Liver (tissue), 9 donors: Measurements from ENCODE around the gene MIOX. TPM values are rescaled to one million over a fixed set of nuclear protein-coding genes. Genes with fewer than 3 reads are reported as not detected.

Source experiments
- DNase-seq: peaks from one replicate; pipeline ENCODE4 v3.0.0-alpha.2; 2017; ENCODE audit warnings: low spot score
- H3K27ac ChIP-seq, 2 donors: one replicate each; pipeline ENCODE4 v1.7.0; 2013; ENCODE audit warnings: inconsistent platforms in 2 of 2, low read length in 2 of 2, control low read depth in 1 of 2, low read depth in 1 of 2, mild to moderate bottlenecking in 1 of 2
- H3K27me3 ChIP-seq, 4 donors: one replicate each; pipeline versions ENCODE4 v1.6.1 to v1.7.0; 2013; ENCODE audit warnings: low read length in 3 of 4, inconsistent platforms in 1 of 4, mild to moderate bottlenecking in 1 of 4, moderate library complexity in 1 of 4; ENCODE audit not compliant: control insufficient read depth in 4 of 4, insufficient read depth in 4 of 4
- H3K36me3 ChIP-seq, 4 donors: one replicate each; pipeline versions ENCODE4 v1.6.1 to v1.7.0; 2013; ENCODE audit warnings: low read length in 3 of 4, mild to moderate bottlenecking in 3 of 4, low read depth in 1 of 4, moderate library complexity in 1 of 4; ENCODE audit not compliant: control insufficient read depth in 4 of 4, insufficient read depth in 3 of 4
- H3K4me1 ChIP-seq, 4 donors: one replicate each; pipeline versions ENCODE4 v1.6.1 to v1.7.0; 2013; ENCODE audit warnings: low read length in 3 of 4, mild to moderate bottlenecking in 3 of 4, moderate library complexity in 1 of 4; ENCODE audit not compliant: control insufficient read depth in 4 of 4, insufficient read depth in 4 of 4
- H3K4me3 ChIP-seq, 3 donors: one replicate each; pipeline versions ENCODE4 v1.6.1 to v1.7.0; 2013; ENCODE audit warnings: low read length in 3 of 3, control low read depth in 1 of 3, low read depth in 1 of 3, mild to moderate bottlenecking in 1 of 3
- H3K9ac ChIP-seq, 2 donors: one replicate each; pipeline ENCODE4 v1.7.0; 2013; ENCODE audit warnings: low read length in 2 of 2, mild to moderate bottlenecking in 2 of 2, moderate library complexity in 2 of 2, control low read depth in 1 of 2, low read depth in 1 of 2
- H3K9me3 ChIP-seq, 4 donors: one replicate each; pipeline versions ENCODE4 v1.6.1 to v1.7.0; 2013; ENCODE audit warnings: low read length in 3 of 4; ENCODE audit not compliant: control insufficient read depth in 4 of 4
- EGR1 ChIP-seq, 2 donors: IDR thresholded peaks; 2 replicates each; pipeline ENCODE4 v1.6.1; 2016 to 2018; ENCODE audit warnings: antibody characterized with exemption in 2 of 2, low read depth in 2 of 2
- FOXA1 ChIP-seq: IDR thresholded peaks from 2 replicates; pipeline ENCODE4 v1.6.1; 2016; ENCODE audit warnings: antibody characterized with exemption
- FOXA2 ChIP-seq: IDR thresholded peaks from 2 replicates; pipeline ENCODE4 v1.6.1; 2016; ENCODE audit warnings: antibody characterized with exemption
- GABPA ChIP-seq, 2 donors: IDR thresholded peaks in 1 of 2; conservative IDR thresholded peaks in 1 of 2; 2 replicates each; pipeline ENCODE4 v1.6.1; 2016; ENCODE audit warnings: antibody characterized with exemption in 2 of 2, mild to moderate bottlenecking in 1 of 2, moderate library complexity in 1 of 2
- HNF4A ChIP-seq, 2 donors: conservative IDR thresholded peaks; 2 replicates each; pipeline ENCODE4 v1.6.1; 2016; ENCODE audit warnings: antibody characterized with exemption in 2 of 2, mild to moderate bottlenecking in 2 of 2
- JUND ChIP-seq, 2 donors: IDR thresholded peaks; 2 replicates each; pipeline ENCODE4 v1.6.1; 2016; ENCODE audit warnings: antibody characterized with exemption in 2 of 2
- RAD21 ChIP-seq, 2 donors: IDR thresholded peaks; 2 replicates each; pipeline ENCODE4 v1.6.1; 2016; ENCODE audit warnings: antibody characterized with exemption in 2 of 2, mild to moderate bottlenecking in 2 of 2
- RXRA ChIP-seq, 2 donors: IDR thresholded peaks; 2 replicates each; pipeline ENCODE4 v1.6.1; 2017 to 2018; ENCODE audit warnings: antibody characterized with exemption in 2 of 2, mild to moderate bottlenecking in 1 of 2
- SP1 ChIP-seq: IDR thresholded peaks from 2 replicates; pipeline ENCODE4 v1.6.1; 2018; ENCODE audit warnings: antibody characterized with exemption, mild to moderate bottlenecking
- TAF1 ChIP-seq: conservative IDR thresholded peaks from 2 replicates; pipeline ENCODE4 v1.6.1; 2016; ENCODE audit warnings: antibody characterized with exemption, mild to moderate bottlenecking
- YY1 ChIP-seq: IDR thresholded peaks from 2 replicates; pipeline ENCODE4 v1.6.1; 2016; ENCODE audit warnings: antibody characterized with exemption, mild to moderate bottlenecking
- WGBS: extraction: QIAGEN DNeasy Blood & Tissue Kit; methylation state at CpG from one replicate; pipeline ENCODE4 v1.1.7; 2013; 5-methylcytosine and 5-hydroxymethylcytosine counted together
- polyA plus RNA-seq, 2 donors: library from polyadenylated mRNA; stranded (reverse) in 1 of 2; unstranded in 1 of 2; fragments of 200-250 nt in 1 of 2; fragments of >200 nt in 1 of 2; fragmentation: Nextera tagmentation in 1 of 2; extraction: Ambion mirVana in 1 of 2; gene quantifications; one replicate each; pipeline versions ENCODE4 v1.2.1 to v1.2.3, GENCODE V29; 2013 to 2015
- total RNA-seq, 2 donors: library from RNA; depleted of rRNA; stranded (reverse); fragments of >200 nt; gene quantifications; one replicate each; pipeline ENCODE4 v1.2.3, GENCODE V29; 2014
- TF ChIP-seq, protein P1 (sequence below): fragments of 150-350 bp; IDR thresholded peaks from 2 replicates; pipeline ENCODE4 v1.5.1; 2017; ENCODE audit warnings: improper control_type of control experiment, low read depth, low read length; ENCODE audit not compliant: missing input control
- TF ChIP-seq, protein P2 (sequence below): IDR thresholded peaks from 2 replicates; pipeline ENCODE4 v1.6.1; 2016; ENCODE audit warnings: antibody characterized with exemption
- TF ChIP-seq, protein P3 (sequence below): IDR thresholded peaks from 2 replicates; pipeline ENCODE4 v1.6.1; 2016; ENCODE audit warnings: antibody characterized with exemption
- TF ChIP-seq, protein P4 (sequence below): IDR thresholded peaks from 2 replicates; pipeline ENCODE4 v1.6.1; 2016; ENCODE audit warnings: antibody characterized with exemption, mild to moderate bottlenecking
- TF ChIP-seq, protein P5 (sequence below): IDR thresholded peaks from 2 replicates; pipeline ENCODE4 v1.6.1; 2016; ENCODE audit warnings: antibody characterized with exemption
- donor health status: healthy.
- donor health status: healthy.
- donor health status: healthy.
- donor health status: healthy.
- donor health status: healthy.

The MIOX gene
- total and polyA plus RNA-seq, 4 donors: not detected

DNA sequence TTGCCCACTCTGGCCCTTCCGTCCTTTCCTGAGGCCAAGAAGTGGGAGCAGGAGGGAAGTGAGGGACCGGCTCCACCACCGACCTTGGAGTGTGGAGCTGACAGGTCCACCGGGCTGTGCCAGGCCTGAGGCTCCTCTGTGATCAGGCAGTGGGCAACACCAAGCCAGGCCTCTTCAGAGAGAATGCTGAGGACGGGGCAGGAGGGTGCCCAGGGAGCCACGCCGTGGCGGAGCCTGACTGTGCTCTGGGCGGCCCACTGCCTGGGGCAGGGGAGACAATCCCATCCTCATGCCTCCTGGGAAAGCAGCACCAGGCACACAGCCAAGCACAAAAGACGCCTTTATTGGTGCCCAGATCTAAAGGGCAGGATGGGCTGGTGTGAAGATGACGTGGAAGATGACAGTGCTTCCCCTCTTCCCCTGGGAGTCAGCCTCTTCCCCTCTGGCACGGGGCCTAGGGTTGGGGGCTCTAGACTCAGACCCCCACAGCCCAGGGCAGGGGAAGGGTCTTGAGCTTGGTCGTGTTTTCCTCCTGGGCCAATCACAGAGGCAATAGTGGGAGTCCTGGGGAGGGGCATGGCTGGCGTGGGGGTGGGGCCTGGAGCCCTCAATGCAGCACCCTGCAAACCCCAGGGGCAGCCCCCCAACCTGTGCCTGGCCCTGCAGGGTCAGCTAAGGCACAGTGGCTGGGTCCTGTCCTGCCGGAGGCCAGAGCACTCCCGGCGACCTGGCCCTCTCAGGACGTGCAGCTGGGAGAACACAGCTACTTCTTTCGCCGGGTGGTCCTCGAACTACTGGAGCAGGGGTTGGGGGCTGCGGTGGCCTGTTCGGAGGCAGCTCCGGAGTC is 16.2 kb downstream of the MIOX start:
- WGBS: 92% methylated on average over 24 of the region's 24 CpGs

DNA sequence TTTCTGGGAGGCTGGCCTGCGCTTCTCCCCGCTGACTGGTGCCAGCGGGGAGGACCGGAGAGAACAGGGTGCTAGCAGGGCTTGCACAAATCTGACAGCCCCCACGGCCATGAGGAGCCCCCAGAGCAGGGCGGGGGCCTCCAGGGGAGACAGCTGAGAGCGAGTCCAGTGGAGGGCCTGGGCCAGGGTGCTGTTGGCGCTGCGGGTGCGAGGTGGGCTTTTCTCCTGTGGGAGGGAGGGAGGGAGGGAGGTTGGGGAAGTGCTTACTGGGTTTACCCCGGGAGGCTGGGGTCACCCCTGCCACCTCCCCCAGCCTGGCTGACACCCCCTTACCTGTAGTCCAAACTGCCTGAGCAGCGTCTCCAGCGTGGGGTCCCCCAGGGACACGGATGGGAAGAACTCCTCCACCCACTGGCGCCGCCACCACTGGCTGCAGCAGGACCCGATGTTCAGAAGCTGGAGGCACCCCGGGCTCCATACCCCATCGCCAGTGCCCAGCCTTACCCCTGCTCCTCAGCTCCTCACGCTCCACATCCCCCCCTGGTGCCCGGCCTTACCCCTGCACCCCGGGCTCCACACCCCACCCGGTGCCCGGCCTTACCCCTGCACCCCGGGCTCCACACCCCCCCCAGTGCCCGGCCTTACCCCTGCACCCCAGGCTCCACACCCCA is 17.0 kb downstream of the MIOX start:
- Histone ChIP-seq H3K27ac (no peak overlapping the region), H3K9ac (no peak overlapping the region), H3K36me3 (peaks cover 0 to 21% (median 7%) of the 10 kb centered on the region in 4 donors), H3K9me3 (no peaks in the 10 kb centered on the region), H3K27me3 (no peaks in the 10 kb centered on the region), H3K4me1 (peaks cover 4 to 19% (median 17%) of the 10 kb centered on the region in 4 donors), H3K4me3 (no peak overlapping the region)
- 95% methylated on average over 26 of the region's 26 CpGs for WGBS
- no peak for TF ChIP-seq HNF4A (conservative IDR thresholded peaks at IDR 0.05)
- TF ChIP-seq, protein P1, sequence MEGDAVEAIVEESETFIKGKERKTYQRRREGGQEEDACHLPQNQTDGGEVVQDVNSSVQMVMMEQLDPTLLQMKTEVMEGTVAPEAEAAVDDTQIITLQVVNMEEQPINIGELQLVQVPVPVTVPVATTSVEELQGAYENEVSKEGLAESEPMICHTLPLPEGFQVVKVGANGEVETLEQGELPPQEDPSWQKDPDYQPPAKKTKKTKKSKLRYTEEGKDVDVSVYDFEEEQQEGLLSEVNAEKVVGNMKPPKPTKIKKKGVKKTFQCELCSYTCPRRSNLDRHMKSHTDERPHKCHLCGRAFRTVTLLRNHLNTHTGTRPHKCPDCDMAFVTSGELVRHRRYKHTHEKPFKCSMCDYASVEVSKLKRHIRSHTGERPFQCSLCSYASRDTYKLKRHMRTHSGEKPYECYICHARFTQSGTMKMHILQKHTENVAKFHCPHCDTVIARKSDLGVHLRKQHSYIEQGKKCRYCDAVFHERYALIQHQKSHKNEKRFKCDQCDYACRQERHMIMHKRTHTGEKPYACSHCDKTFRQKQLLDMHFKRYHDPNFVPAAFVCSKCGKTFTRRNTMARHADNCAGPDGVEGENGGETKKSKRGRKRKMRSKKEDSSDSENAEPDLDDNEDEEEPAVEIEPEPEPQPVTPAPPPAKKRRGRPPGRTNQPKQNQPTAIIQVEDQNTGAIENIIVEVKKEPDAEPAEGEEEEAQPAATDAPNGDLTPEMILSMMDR: no peak
- TF ChIP-seq, protein P2, sequence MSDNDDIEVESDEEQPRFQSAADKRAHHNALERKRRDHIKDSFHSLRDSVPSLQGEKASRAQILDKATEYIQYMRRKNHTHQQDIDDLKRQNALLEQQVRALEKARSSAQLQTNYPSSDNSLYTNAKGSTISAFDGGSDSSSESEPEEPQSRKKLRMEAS: no peak
- TF ChIP-seq, protein P3, sequence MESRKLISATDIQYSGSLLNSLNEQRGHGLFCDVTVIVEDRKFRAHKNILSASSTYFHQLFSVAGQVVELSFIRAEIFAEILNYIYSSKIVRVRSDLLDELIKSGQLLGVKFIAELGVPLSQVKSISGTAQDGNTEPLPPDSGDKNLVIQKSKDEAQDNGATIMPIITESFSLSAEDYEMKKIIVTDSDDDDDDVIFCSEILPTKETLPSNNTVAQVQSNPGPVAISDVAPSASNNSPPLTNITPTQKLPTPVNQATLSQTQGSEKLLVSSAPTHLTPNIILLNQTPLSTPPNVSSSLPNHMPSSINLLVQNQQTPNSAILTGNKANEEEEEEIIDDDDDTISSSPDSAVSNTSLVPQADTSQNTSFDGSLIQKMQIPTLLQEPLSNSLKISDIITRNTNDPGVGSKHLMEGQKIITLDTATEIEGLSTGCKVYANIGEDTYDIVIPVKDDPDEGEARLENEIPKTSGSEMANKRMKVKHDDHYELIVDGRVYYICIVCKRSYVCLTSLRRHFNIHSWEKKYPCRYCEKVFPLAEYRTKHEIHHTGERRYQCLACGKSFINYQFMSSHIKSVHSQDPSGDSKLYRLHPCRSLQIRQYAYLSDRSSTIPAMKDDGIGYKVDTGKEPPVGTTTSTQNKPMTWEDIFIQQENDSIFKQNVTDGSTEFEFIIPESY: no peak
- no peak for TF ChIP-seq RAD21 (IDR thresholded peaks at IDR 0.05)
- TF ChIP-seq FOXA1: no peak
- TF ChIP-seq TAF1: no peak
- no peak for TF ChIP-seq JUND (IDR thresholded peaks at IDR 0.05)
- TF ChIP-seq FOXA2: no peak
- no peak for TF ChIP-seq GABPA (IDR thresholded peaks at IDR 0.05 in 1 of 2, conservative IDR thresholded peaks at IDR 0.05 in 1 of 2)
- TF ChIP-seq YY1: no peak
- no peak for TF ChIP-seq EGR1 (IDR thresholded peaks at IDR 0.05; ENCODE audit: low read depth in 2 of 2)
- DNase-seq: no peak

More for the DNA sequence above, 16.2 kb downstream of the MIOX start:
- no peak overlapping the region for H3K27ac ChIP-seq
- no peaks in the 10 kb centered on the region for H3K27me3 ChIP-seq
- H3K9ac ChIP-seq: no peak overlapping the region
- peaks cover 0 to 21% (median 7%) of the 10 kb centered on the region in 4 donors for H3K36me3 ChIP-seq
- H3K4me3 ChIP-seq: no peak overlapping the region
- TF ChIP-seq FOXA1 (no peak), EGR1 (IDR thresholded peaks at IDR 0.05; ENCODE audit: low read depth in 2 of 2) (no peak), RAD21 (IDR thresholded peaks at IDR 0.05) (no peak), SP1 (no peak), JUND (IDR thresholded peaks at IDR 0.05) (no peak), TAF1 (no peak), GABPA (IDR thresholded peaks at IDR 0.05 in 1 of 2, conservative IDR thresholded peaks at IDR 0.05 in 1 of 2) (no peak), RXRA (IDR thresholded peaks at IDR 0.05) (no peak)
- TF ChIP-seq, protein P4, sequence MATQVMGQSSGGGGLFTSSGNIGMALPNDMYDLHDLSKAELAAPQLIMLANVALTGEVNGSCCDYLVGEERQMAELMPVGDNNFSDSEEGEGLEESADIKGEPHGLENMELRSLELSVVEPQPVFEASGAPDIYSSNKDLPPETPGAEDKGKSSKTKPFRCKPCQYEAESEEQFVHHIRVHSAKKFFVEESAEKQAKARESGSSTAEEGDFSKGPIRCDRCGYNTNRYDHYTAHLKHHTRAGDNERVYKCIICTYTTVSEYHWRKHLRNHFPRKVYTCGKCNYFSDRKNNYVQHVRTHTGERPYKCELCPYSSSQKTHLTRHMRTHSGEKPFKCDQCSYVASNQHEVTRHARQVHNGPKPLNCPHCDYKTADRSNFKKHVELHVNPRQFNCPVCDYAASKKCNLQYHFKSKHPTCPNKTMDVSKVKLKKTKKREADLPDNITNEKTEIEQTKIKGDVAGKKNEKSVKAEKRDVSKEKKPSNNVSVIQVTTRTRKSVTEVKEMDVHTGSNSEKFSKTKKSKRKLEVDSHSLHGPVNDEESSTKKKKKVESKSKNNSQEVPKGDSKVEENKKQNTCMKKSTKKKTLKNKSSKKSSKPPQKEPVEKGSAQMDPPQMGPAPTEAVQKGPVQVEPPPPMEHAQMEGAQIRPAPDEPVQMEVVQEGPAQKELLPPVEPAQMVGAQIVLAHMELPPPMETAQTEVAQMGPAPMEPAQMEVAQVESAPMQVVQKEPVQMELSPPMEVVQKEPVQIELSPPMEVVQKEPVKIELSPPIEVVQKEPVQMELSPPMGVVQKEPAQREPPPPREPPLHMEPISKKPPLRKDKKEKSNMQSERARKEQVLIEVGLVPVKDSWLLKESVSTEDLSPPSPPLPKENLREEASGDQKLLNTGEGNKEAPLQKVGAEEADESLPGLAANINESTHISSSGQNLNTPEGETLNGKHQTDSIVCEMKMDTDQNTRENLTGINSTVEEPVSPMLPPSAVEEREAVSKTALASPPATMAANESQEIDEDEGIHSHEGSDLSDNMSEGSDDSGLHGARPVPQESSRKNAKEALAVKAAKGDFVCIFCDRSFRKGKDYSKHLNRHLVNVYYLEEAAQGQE: no peak
- TF ChIP-seq, protein P5, sequence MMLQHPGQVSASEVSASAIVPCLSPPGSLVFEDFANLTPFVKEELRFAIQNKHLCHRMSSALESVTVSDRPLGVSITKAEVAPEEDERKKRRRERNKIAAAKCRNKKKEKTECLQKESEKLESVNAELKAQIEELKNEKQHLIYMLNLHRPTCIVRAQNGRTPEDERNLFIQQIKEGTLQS: no peak
- no peaks in the 10 kb centered on the region for H3K9me3 ChIP-seq
- H3K4me1 ChIP-seq: peaks cover 5 to 24% (median 22%) of the 10 kb centered on the region in 4 donors
- no peak for DNase-seq
